ENCODE data around the gene HAND2.

- TF ChIP-seq CTCF (IDR thresholded peaks at IDR 0.05 in 4 of 5, conservative IDR thresholded peaks at IDR 0.05 in 1 of 5) = no peak
- TF ChIP-seq POLR2A (IDR thresholded peaks at IDR 0.05) = no peak
Measured at GRCh38 chr4:173573725-173574124, 43.7 kb upstream of the HAND2 start.

Data from gastrocnemius medialis (tissue), 4 donors.